Liver (tissue), 9 donors: ENCODE results near the gene MAX. TPM values are rescaled to one million over a fixed set of nuclear protein-coding genes. Genes with fewer than 3 reads are reported as not detected.

ENCODE experiments used
- DNase-seq: peaks from one replicate; pipeline ENCODE4 v3.0.0-alpha.2; 2017; ENCODE audit warnings: low spot score
- H3K27ac ChIP-seq, 2 donors: one replicate each; pipeline ENCODE4 v1.7.0; 2013; ENCODE audit warnings: inconsistent platforms in 2 of 2, low read length in 2 of 2, control low read depth in 1 of 2, low read depth in 1 of 2, mild to moderate bottlenecking in 1 of 2
- H3K27me3 ChIP-seq, 4 donors: one replicate each; pipeline versions ENCODE4 v1.6.1 to v1.7.0; 2013; ENCODE audit warnings: low read length in 3 of 4, inconsistent platforms in 1 of 4, mild to moderate bottlenecking in 1 of 4, moderate library complexity in 1 of 4; ENCODE audit not compliant: control insufficient read depth in 4 of 4, insufficient read depth in 4 of 4
- H3K36me3 ChIP-seq, 4 donors: one replicate each; pipeline versions ENCODE4 v1.6.1 to v1.7.0; 2013; ENCODE audit warnings: low read length in 3 of 4, mild to moderate bottlenecking in 3 of 4, low read depth in 1 of 4, moderate library complexity in 1 of 4; ENCODE audit not compliant: control insufficient read depth in 4 of 4, insufficient read depth in 3 of 4
- H3K4me1 ChIP-seq, 4 donors: one replicate each; pipeline versions ENCODE4 v1.6.1 to v1.7.0; 2013; ENCODE audit warnings: low read length in 3 of 4, mild to moderate bottlenecking in 3 of 4, moderate library complexity in 1 of 4; ENCODE audit not compliant: control insufficient read depth in 4 of 4, insufficient read depth in 4 of 4
- H3K4me3 ChIP-seq, 3 donors: one replicate each; pipeline versions ENCODE4 v1.6.1 to v1.7.0; 2013; ENCODE audit warnings: low read length in 3 of 3, control low read depth in 1 of 3, low read depth in 1 of 3, mild to moderate bottlenecking in 1 of 3
- H3K9ac ChIP-seq, 2 donors: one replicate each; pipeline ENCODE4 v1.7.0; 2013; ENCODE audit warnings: low read length in 2 of 2, mild to moderate bottlenecking in 2 of 2, moderate library complexity in 2 of 2, control low read depth in 1 of 2, low read depth in 1 of 2
- H3K9me3 ChIP-seq, 4 donors: one replicate each; pipeline versions ENCODE4 v1.6.1 to v1.7.0; 2013; ENCODE audit warnings: low read length in 3 of 4; ENCODE audit not compliant: control insufficient read depth in 4 of 4
- EGR1 ChIP-seq, 2 donors: IDR thresholded peaks; 2 replicates each; pipeline ENCODE4 v1.6.1; 2016 to 2018; ENCODE audit warnings: antibody characterized with exemption in 2 of 2, low read depth in 2 of 2
- FOXA1 ChIP-seq: IDR thresholded peaks from 2 replicates; pipeline ENCODE4 v1.6.1; 2016; ENCODE audit warnings: antibody characterized with exemption
- FOXA2 ChIP-seq: IDR thresholded peaks from 2 replicates; pipeline ENCODE4 v1.6.1; 2016; ENCODE audit warnings: antibody characterized with exemption
- GABPA ChIP-seq, 2 donors: IDR thresholded peaks in 1 of 2; conservative IDR thresholded peaks in 1 of 2; 2 replicates each; pipeline ENCODE4 v1.6.1; 2016; ENCODE audit warnings: antibody characterized with exemption in 2 of 2, mild to moderate bottlenecking in 1 of 2, moderate library complexity in 1 of 2
- HNF4A ChIP-seq, 2 donors: conservative IDR thresholded peaks; 2 replicates each; pipeline ENCODE4 v1.6.1; 2016; ENCODE audit warnings: antibody characterized with exemption in 2 of 2, mild to moderate bottlenecking in 2 of 2
- HNF4G ChIP-seq: IDR thresholded peaks from 2 replicates; pipeline ENCODE4 v1.6.1; 2016; ENCODE audit warnings: antibody characterized with exemption
- JUND ChIP-seq, 2 donors: IDR thresholded peaks; 2 replicates each; pipeline ENCODE4 v1.6.1; 2016; ENCODE audit warnings: antibody characterized with exemption in 2 of 2
- NR2F2 ChIP-seq: IDR thresholded peaks from 2 replicates; pipeline ENCODE4 v1.6.1; 2016; ENCODE audit warnings: antibody characterized with exemption
- RAD21 ChIP-seq, 2 donors: IDR thresholded peaks; 2 replicates each; pipeline ENCODE4 v1.6.1; 2016; ENCODE audit warnings: antibody characterized with exemption in 2 of 2, mild to moderate bottlenecking in 2 of 2
- RXRA ChIP-seq, 2 donors: IDR thresholded peaks; 2 replicates each; pipeline ENCODE4 v1.6.1; 2017 to 2018; ENCODE audit warnings: antibody characterized with exemption in 2 of 2, mild to moderate bottlenecking in 1 of 2
- SP1 ChIP-seq: IDR thresholded peaks from 2 replicates; pipeline ENCODE4 v1.6.1; 2018; ENCODE audit warnings: antibody characterized with exemption, mild to moderate bottlenecking
- TAF1 ChIP-seq: conservative IDR thresholded peaks from 2 replicates; pipeline ENCODE4 v1.6.1; 2016; ENCODE audit warnings: antibody characterized with exemption, mild to moderate bottlenecking
- YY1 ChIP-seq: IDR thresholded peaks from 2 replicates; pipeline ENCODE4 v1.6.1; 2016; ENCODE audit warnings: antibody characterized with exemption, mild to moderate bottlenecking
- WGBS: extraction: QIAGEN DNeasy Blood & Tissue Kit; methylation state at CpG from one replicate; pipeline ENCODE4 v1.1.7; 2013; 5-methylcytosine and 5-hydroxymethylcytosine counted together
- polyA plus RNA-seq, 2 donors: library from polyadenylated mRNA; stranded (reverse) in 1 of 2; unstranded in 1 of 2; fragments of 200-250 nt in 1 of 2; fragments of >200 nt in 1 of 2; fragmentation: Nextera tagmentation in 1 of 2; extraction: Ambion mirVana in 1 of 2; gene quantifications; one replicate each; pipeline versions ENCODE4 v1.2.1 to v1.2.3, GENCODE V29; 2013 to 2015
- total RNA-seq, 2 donors: library from RNA; depleted of rRNA; stranded (reverse); fragments of >200 nt; gene quantifications; one replicate each; pipeline ENCODE4 v1.2.3, GENCODE V29; 2014
- TF ChIP-seq, protein P1 (sequence below): IDR thresholded peaks from 2 replicates; pipeline ENCODE4 v1.6.1; 2016; ENCODE audit warnings: antibody characterized with exemption, mild to moderate bottlenecking
- TF ChIP-seq, protein P2 (sequence below): IDR thresholded peaks from 2 replicates; pipeline ENCODE4 v1.6.1; 2016; ENCODE audit warnings: antibody characterized with exemption
- TF ChIP-seq, protein P3 (sequence below): fragments of 150-350 bp; IDR thresholded peaks from 2 replicates; pipeline ENCODE4 v1.5.1; 2017; ENCODE audit warnings: improper control_type of control experiment, low read depth, low read length; ENCODE audit not compliant: missing input control
- TF ChIP-seq, protein P4 (sequence below): IDR thresholded peaks from 2 replicates; pipeline ENCODE4 v1.6.1; 2016; ENCODE audit warnings: antibody characterized with exemption
- TF ChIP-seq, protein P5 (sequence below): IDR thresholded peaks from 2 replicates; pipeline ENCODE4 v1.6.1; 2016; ENCODE audit warnings: antibody characterized with exemption
- donor health status: healthy.
- donor health status: healthy.
- donor health status: healthy.
- donor health status: healthy.
- donor health status: healthy.

Gene MAX
- total and polyA plus RNA-seq, 4 donors, result 14.8 to 27.0 (median 16.9) TPM

DNA sequence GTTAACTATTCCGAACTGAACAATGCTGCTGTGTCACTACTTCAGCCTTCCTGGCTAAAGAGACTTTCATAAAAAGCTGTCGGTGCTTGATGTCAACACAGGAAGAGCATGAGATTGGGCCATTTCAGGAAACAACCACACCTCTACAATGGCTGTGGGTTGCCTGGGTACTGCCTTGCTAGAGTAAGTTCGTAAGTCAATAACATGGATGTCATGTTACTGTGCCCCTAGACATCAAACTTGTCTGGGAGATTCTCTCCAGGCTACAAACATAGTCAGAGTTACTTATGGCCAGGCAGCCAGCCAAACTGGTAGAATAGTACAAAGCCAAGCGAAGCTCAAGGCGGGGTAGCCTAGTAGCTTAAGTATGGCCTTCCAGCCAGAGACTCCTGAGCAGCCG, 23.1 kb downstream of the MAX start:
- Histone ChIP-seq H3K27ac (peak overlapping the region in 1 of 2 donors; percentile 53), H3K4me3 (no peak overlapping the region), H3K9me3 (no peaks in the 10 kb centered on the region), H3K27me3 (no peaks in the 10 kb centered on the region), H3K36me3 (peaks cover 1 to 39% (median 21%) of the 10 kb centered on the region in 4 donors), H3K4me1 (peaks cover 2 to 8% (median 5%) of the 10 kb centered on the region in 4 donors), H3K9ac (no peak overlapping the region)
- no peak for TF ChIP-seq EGR1 (IDR thresholded peaks at IDR 0.05; ENCODE audit: low read depth in 2 of 2)
- peak; percentile 33 for TF ChIP-seq YY1
- no peak for TF ChIP-seq JUND (IDR thresholded peaks at IDR 0.05)
- TF ChIP-seq, protein P1, sequence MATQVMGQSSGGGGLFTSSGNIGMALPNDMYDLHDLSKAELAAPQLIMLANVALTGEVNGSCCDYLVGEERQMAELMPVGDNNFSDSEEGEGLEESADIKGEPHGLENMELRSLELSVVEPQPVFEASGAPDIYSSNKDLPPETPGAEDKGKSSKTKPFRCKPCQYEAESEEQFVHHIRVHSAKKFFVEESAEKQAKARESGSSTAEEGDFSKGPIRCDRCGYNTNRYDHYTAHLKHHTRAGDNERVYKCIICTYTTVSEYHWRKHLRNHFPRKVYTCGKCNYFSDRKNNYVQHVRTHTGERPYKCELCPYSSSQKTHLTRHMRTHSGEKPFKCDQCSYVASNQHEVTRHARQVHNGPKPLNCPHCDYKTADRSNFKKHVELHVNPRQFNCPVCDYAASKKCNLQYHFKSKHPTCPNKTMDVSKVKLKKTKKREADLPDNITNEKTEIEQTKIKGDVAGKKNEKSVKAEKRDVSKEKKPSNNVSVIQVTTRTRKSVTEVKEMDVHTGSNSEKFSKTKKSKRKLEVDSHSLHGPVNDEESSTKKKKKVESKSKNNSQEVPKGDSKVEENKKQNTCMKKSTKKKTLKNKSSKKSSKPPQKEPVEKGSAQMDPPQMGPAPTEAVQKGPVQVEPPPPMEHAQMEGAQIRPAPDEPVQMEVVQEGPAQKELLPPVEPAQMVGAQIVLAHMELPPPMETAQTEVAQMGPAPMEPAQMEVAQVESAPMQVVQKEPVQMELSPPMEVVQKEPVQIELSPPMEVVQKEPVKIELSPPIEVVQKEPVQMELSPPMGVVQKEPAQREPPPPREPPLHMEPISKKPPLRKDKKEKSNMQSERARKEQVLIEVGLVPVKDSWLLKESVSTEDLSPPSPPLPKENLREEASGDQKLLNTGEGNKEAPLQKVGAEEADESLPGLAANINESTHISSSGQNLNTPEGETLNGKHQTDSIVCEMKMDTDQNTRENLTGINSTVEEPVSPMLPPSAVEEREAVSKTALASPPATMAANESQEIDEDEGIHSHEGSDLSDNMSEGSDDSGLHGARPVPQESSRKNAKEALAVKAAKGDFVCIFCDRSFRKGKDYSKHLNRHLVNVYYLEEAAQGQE, result no peak
- TF ChIP-seq TAF1, result no peak
- no peak for DNase-seq
- WGBS, result 87% methylated on average over 6 of the region's 6 CpGs

DNA sequence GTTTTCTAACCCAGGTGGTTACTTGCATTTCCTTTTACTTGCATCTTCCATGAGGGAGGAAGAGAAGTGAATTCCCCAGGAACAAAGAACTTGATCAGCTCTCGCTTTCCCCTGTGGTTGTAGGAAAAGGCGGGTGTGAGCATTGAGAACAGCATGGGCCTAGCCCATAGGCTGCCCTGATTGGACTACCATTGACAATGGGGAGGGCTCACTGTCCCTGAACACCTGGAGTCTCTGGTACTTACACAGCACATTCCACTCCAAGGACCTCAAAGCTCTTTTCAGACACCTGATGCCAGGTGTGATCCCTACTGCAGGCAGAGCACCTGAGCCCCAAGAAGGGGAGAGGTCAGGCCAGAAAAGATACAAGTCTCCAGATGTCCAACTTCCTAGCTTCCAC, 25.0 kb downstream of the MAX start:
- H3K36me3 ChIP-seq, result peaks cover 1 to 42% (median 19%) of the 10 kb centered on the region in 4 donors
- peaks cover 2 to 10% (median 8%) of the 10 kb centered on the region in 4 donors for H3K4me1 ChIP-seq
- H3K9ac ChIP-seq, result no peak overlapping the region
- no peak for DNase-seq
- H3K4me3 ChIP-seq, result no peak overlapping the region
- WGBS, result 97% methylated on average over 2 of the region's 2 CpGs
- H3K27me3 ChIP-seq, result no peaks in the 10 kb centered on the region
- H3K27ac ChIP-seq, result no peak overlapping the region
- no peaks in the 10 kb centered on the region for H3K9me3 ChIP-seq
- TF ChIP-seq, protein P2, sequence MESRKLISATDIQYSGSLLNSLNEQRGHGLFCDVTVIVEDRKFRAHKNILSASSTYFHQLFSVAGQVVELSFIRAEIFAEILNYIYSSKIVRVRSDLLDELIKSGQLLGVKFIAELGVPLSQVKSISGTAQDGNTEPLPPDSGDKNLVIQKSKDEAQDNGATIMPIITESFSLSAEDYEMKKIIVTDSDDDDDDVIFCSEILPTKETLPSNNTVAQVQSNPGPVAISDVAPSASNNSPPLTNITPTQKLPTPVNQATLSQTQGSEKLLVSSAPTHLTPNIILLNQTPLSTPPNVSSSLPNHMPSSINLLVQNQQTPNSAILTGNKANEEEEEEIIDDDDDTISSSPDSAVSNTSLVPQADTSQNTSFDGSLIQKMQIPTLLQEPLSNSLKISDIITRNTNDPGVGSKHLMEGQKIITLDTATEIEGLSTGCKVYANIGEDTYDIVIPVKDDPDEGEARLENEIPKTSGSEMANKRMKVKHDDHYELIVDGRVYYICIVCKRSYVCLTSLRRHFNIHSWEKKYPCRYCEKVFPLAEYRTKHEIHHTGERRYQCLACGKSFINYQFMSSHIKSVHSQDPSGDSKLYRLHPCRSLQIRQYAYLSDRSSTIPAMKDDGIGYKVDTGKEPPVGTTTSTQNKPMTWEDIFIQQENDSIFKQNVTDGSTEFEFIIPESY, result no peak
- TF ChIP-seq, protein P3, sequence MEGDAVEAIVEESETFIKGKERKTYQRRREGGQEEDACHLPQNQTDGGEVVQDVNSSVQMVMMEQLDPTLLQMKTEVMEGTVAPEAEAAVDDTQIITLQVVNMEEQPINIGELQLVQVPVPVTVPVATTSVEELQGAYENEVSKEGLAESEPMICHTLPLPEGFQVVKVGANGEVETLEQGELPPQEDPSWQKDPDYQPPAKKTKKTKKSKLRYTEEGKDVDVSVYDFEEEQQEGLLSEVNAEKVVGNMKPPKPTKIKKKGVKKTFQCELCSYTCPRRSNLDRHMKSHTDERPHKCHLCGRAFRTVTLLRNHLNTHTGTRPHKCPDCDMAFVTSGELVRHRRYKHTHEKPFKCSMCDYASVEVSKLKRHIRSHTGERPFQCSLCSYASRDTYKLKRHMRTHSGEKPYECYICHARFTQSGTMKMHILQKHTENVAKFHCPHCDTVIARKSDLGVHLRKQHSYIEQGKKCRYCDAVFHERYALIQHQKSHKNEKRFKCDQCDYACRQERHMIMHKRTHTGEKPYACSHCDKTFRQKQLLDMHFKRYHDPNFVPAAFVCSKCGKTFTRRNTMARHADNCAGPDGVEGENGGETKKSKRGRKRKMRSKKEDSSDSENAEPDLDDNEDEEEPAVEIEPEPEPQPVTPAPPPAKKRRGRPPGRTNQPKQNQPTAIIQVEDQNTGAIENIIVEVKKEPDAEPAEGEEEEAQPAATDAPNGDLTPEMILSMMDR, result no peak
- TF ChIP-seq, protein P1, result no peak
- TF ChIP-seq GABPA (IDR thresholded peaks at IDR 0.05 in 1 of 2, conservative IDR thresholded peaks at IDR 0.05 in 1 of 2), result no peak
- no peak for TF ChIP-seq HNF4G
- TF ChIP-seq RAD21 (IDR thresholded peaks at IDR 0.05), result no peak
- no peak for TF ChIP-seq SP1
- TF ChIP-seq RXRA (IDR thresholded peaks at IDR 0.05), result no peak
- TF ChIP-seq EGR1 (IDR thresholded peaks at IDR 0.05; ENCODE audit: low read depth in 2 of 2), result no peak
- no peak for TF ChIP-seq FOXA2
- TF ChIP-seq YY1, result no peak
- no peak for TF ChIP-seq NR2F2
- TF ChIP-seq, protein P4, sequence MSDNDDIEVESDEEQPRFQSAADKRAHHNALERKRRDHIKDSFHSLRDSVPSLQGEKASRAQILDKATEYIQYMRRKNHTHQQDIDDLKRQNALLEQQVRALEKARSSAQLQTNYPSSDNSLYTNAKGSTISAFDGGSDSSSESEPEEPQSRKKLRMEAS, result no peak
- no peak for TF ChIP-seq JUND (IDR thresholded peaks at IDR 0.05)
- TF ChIP-seq HNF4A (conservative IDR thresholded peaks at IDR 0.05), result no peak
- TF ChIP-seq FOXA1, result no peak
- TF ChIP-seq TAF1, result no peak
- TF ChIP-seq, protein P5, sequence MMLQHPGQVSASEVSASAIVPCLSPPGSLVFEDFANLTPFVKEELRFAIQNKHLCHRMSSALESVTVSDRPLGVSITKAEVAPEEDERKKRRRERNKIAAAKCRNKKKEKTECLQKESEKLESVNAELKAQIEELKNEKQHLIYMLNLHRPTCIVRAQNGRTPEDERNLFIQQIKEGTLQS, result no peak
